K562 (cell line): ENCODE measurements around the gene COL20A1. TPM values are rescaled to one million over a fixed set of nuclear protein-coding genes. Genes with fewer than 3 reads are reported as not detected.

Source experiments
- ATAC-seq: fragments of 200-7000 bp; cut with Tn5 transposase; 3 replicates; pipeline ENCODE4 v1.9.1; 2020; ENCODE audit warnings: moderate library complexity
- BruUV-seq: library from RNA; stranded (reverse); fragments of 400-500 nt; replicated peaks from 2 replicates; lab custom pipeline; 2021; lab: Mats Ljungman, UMichigan
- CTCF ChIA-PET: fragments of 300-600 bp; formaldehyde crosslinking; extraction: SDS; loops from one replicate; lab custom pipeline; 2021; ENCODE audit warnings: low intra/inter-chr PET ratio; lab: Yijun Ruan, JAX
- POLR2A ChIA-PET: fragments of 300-600, 350-650 bp; sonication (Branson Sonifier 250); formaldehyde crosslinking; extraction: SDS; loops from one replicate; lab custom pipeline; 2021; ENCODE audit warnings: antibody characterized with exemption, inconsistent platforms; lab: Yijun Ruan, JAX
- DNase-seq, 4 experiments: peaks; one replicate each; pipeline versions ENCODE4 v3.0.0 to v3.0.0-alpha.2; 2011 to 2018; ENCODE audit warnings: low spot score in 3 of 4, mixed read lengths in 3 of 4; ENCODE audit errors: extremely low read depth in 1 of 4
- FAIRE-seq: peaks from 2 replicates; lab custom pipeline; 2011; peaks lifted over from hg19 to GRCh38; lab: Jason Lieb, UNC
- H2AFZ ChIP-seq: 2 replicates; pipeline ENCODE4 v1.6.0; 2011; ENCODE audit warnings: low read depth, low read length, control low read depth, inconsistent platforms
- H3K27ac ChIP-seq: fragments of 200-600 bp; 3 replicates; pipeline ENCODE4 v1.8.0; 2011; ENCODE audit warnings: low read depth, mild to moderate bottlenecking, control low read depth, inconsistent platforms, low read length, moderate library complexity, mixed read lengths; ENCODE audit errors: extremely low read depth
- H3K27me3 ChIP-seq, 2 experiments: fragments of 300-600 bp in 1 of 2; 2 replicates in 1 of 2; 3 replicates in 1 of 2; pipeline versions ENCODE4 v1.6.0 to v1.8.0; 2011; ENCODE audit warnings: inconsistent platforms in 2 of 2, low read length in 2 of 2, mild to moderate bottlenecking in 1 of 2, mixed read lengths in 1 of 2, moderate library complexity in 1 of 2; ENCODE audit not compliant: control insufficient read depth in 2 of 2, insufficient read depth in 2 of 2
- H3K36me3 ChIP-seq: fragments of 300-600 bp; 3 replicates; pipeline ENCODE4 v1.8.0; 2011; ENCODE audit warnings: mild to moderate bottlenecking, low read length, inconsistent platforms; ENCODE audit not compliant: control insufficient read depth, insufficient read depth
- H3K4me1 ChIP-seq, 2 experiments: fragments of 200-600 bp in 1 of 2; replicated peaks in 1 of 2; 2 replicates in 1 of 2; 3 replicates in 1 of 2; pipeline versions ENCODE4 v1.5.1 to v1.8.0; 2011; ENCODE audit warnings: inconsistent platforms in 2 of 2, low read length in 2 of 2, mild to moderate bottlenecking in 1 of 2, mixed read lengths in 1 of 2, moderate library complexity in 1 of 2; ENCODE audit not compliant: control insufficient read depth in 2 of 2, insufficient read depth in 2 of 2
- H3K4me2 ChIP-seq: 2 replicates; pipeline ENCODE4 v1.6.1; 2011; ENCODE audit warnings: low read length, control low read depth, inconsistent platforms, mixed read lengths; ENCODE audit not compliant: insufficient read depth
- H3K4me3 ChIP-seq: fragments of 200-600 bp; sonication (generic), shearing (Covaris generic); 2 replicates; pipeline ENCODE4 v1.5.1; 2016; ENCODE audit warnings: control low read depth, inconsistent platforms
- H3K79me2 ChIP-seq: fragments of 200-600 bp; 3 replicates; pipeline ENCODE4 v1.8.0; 2011; ENCODE audit warnings: low read length, inconsistent platforms; ENCODE audit not compliant: control insufficient read depth, insufficient read depth
- H3K9ac ChIP-seq, 2 experiments: 2 replicates each; pipeline versions ENCODE4 v1.6.0 to v1.6.1; 2011; ENCODE audit warnings: low read depth in 2 of 2, low read length in 2 of 2, control low read depth in 1 of 2, inconsistent platforms in 1 of 2, mild to moderate bottlenecking in 1 of 2, mixed read lengths in 1 of 2; ENCODE audit not compliant: insufficient read depth in 1 of 2
- H3K9me1 ChIP-seq: one replicate; pipeline ENCODE4 v1.6.0; 2011; ENCODE audit warnings: inconsistent platforms, mild to moderate bottlenecking, low read length, moderate library complexity; ENCODE audit not compliant: control insufficient read depth, insufficient read depth
- H3K9me3 ChIP-seq: replicated peaks from 2 replicates; pipeline ENCODE4 v1.5.1; 2011; ENCODE audit warnings: low read depth, low read length, inconsistent platforms; ENCODE audit not compliant: control insufficient read depth, insufficient read depth
- H4K20me1 ChIP-seq: replicated peaks from 2 replicates; pipeline ENCODE4 v1.6.1; 2011; ENCODE audit warnings: low read length, inconsistent platforms, mixed read lengths; ENCODE audit not compliant: control insufficient read depth, insufficient read depth
- BMI1 ChIP-seq: fragments of 150-350 bp; IDR thresholded peaks from 2 replicates; pipeline ENCODE4 v1.6.1; 2014; ENCODE audit warnings: low read length
- FOXK2 ChIP-seq, 2 experiments: fragments of 450-650 bp; IDR thresholded peaks in 1 of 2; conservative IDR thresholded peaks in 1 of 2; 2 replicates each; pipeline ENCODE4 v1.6.1; 2016; ENCODE audit warnings: low read depth in 2 of 2, mild to moderate bottlenecking in 1 of 2
- GABPA ChIP-seq: fragments of 200-800 bp; sonication (Bioruptor generic); conservative IDR thresholded peaks from 2 replicates; pipeline ENCODE4 v1.6.1; 2016; ENCODE audit warnings: low read depth, missing genetic modification characterization, missing compliant biosample characterization
- HOXB6 ChIP-seq: fragments of 250-450 bp; sonication (Bioruptor Pico); IDR thresholded peaks from 2 replicates; pipeline ENCODE4 v1.5.1; 2022; ENCODE audit warnings: mild to moderate bottlenecking, borderline replicate concordance
- HSF4 ChIP-seq: fragments of 250-450 bp; sonication (Bioruptor Pico); IDR thresholded peaks from 2 replicates; pipeline ENCODE4 v2.1.2; 2022; ENCODE audit warnings: mild to moderate bottlenecking, moderate library complexity, borderline replicate concordance
- RBFOX2 ChIP-seq: fragments of 200-400 bp; formaldehyde crosslinking; IDR thresholded peaks from 2 replicates; pipeline ENCODE4 v1.6.1; 2017; ENCODE audit warnings: low read depth, mild to moderate bottlenecking, low read length, moderate library complexity
- SUPT5H ChIP-seq: fragments of 450-650 bp; IDR thresholded peaks from 2 replicates; pipeline ENCODE4 v1.6.1; 2016
- TRIM24 ChIP-seq, 2 experiments: fragments of 450-650 bp; IDR thresholded peaks; 2 replicates each; pipeline ENCODE4 v1.6.1; 2016
- WGBS: fragments of 100-300 bp; shearing (Covaris generic); methylation state at CpG from one replicate; pipeline ENCODE4 v1.1.6; 2016; ENCODE audit warnings: low coverage, mixed read lengths; ENCODE audit not compliant: insufficient coverage; ENCODE audit errors: missing lambda C conversion rate; 5-methylcytosine and 5-hydroxymethylcytosine counted together
- in situ Hi-C: fragments of 300-500 bp; cut with MboI; formaldehyde crosslinking; loops from 4 replicates; pipeline ENCODE4 v1.15.0; 2018; ENCODE audit warnings: inconsistent platforms, mixed read lengths
- intact Hi-C: fragments of 100-400 bp; cut with micrococcal nuclease; formaldehyde crosslinking; loops from 2 replicates; pipeline ENCODE4 v1.14.2; 2022
- polyA plus RNA-seq, 8 experiments: library from polyadenylated mRNA; depleted of rRNA in 4 of 8; stranded (reverse) in 5 of 8; unstranded in 3 of 8; fragments of >200 nt; fragmentation: Nextera tagmentation in 2 of 8; fragmentation: Illumina TruSeq in 1 of 8; extraction: Ambion mirVana in 2 of 8; extraction: Trizol in 1 of 8; gene quantifications; 2 replicates each; pipeline versions ENCODE4 v1.2.1 to v1.2.3, GENCODE V29; 2011 to 2014; ENCODE audit warnings: inconsistent platforms in 1 of 8, missing spikeins in 1 of 8
- total RNA-seq, 7 experiments: library from RNA; depleted of rRNA in 6 of 7; stranded (reverse); fragments of >200 nt in 6 of 7; fragmentation: Illumina TruSeq in 2 of 7; extraction: Trizol in 2 of 7; gene quantifications; 2 replicates each; pipeline versions ENCODE4 v1.2.1 to v1.2.3, GENCODE V29; 2011 to 2021; ENCODE audit warnings: low replicate concordance in 1 of 7
- TF ChIP-seq, protein P1 (sequence below): fragments of 250-450 bp; sonication (Bioruptor Pico); IDR thresholded peaks from 2 replicates; pipeline ENCODE4 v1.8.0; 2021; ENCODE audit warnings: moderate library complexity, mild to moderate bottlenecking, inconsistent platforms
- TF ChIP-seq, protein P2 (sequence below): sonication (generic); formaldehyde crosslinking; IDR thresholded peaks from 2 replicates; pipeline ENCODE4 v1.8.1; 2023; ENCODE audit warnings: mild to moderate bottlenecking, missing genetic modification reagents

The COL20A1 gene
- total and polyA plus RNA-seq, 9 of the 15 experiments (the other 6 are each of a cell fraction or from before 2014, with no cell fraction given): not detected

DNA sequence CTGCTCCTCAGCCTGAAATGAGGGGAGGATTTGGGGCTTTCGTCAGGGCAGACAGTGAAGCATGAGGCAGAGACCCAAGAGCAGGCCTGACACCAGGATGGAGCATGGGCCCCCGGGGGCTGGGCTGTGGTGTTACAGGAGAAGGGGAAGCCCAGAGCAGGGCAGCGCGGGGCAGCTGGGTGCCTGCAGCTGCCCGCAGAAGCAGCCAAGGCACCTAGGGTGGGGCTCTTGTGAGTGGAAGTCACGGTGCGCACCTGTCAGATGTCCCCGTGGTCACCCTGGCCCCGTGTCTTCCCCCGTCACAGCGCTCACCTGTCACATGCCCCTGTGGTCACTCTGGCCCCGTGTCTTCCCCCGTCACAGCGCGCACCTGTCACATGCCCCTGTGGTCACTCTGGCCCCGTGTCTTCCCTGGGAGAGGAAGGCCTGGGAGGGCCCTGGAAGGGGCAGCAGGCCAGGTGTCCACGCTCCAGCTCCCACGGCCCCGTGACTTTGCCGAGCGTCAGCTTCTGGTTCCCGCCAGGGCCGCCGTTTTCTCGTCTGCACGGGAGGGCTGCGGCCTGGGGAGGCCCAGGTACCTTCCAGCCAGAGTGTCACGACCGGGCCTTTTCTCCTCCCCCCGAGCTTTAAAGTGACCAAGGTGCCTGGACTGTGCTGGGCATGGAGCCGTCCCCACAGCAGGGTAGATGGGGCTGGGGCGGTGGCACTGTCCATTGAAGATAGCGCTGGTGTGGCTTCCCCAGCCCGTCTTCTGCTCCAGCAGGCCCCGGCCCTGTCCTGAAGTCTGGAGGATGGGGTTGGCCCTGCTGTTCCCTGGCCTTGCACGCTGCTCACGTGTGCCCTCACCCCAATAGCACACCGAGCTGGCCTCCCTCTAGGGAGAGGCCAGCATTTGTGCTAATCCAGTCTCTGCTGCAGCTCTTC lies 11.0 kb upstream of the COL20A1 start:
- no peak for TF ChIP-seq BMI1
- no peak for TF ChIP-seq TRIM24 (IDR thresholded peaks at IDR 0.05)
- TF ChIP-seq RBFOX2: peak; percentile 57
- TF ChIP-seq SUPT5H: no peak
- TF ChIP-seq GABPA (tag): no peak
- TF ChIP-seq HSF4 (CRISPR knock-in tag): no peak
- TF ChIP-seq HOXB6 (CRISPR knock-in tag): no peak
- TF ChIP-seq, protein P1, sequence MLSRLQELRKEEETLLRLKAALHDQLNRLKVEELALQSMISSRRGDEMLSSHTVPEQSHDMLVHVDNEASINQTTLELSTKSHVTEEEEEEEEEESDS: no peak
- TF ChIP-seq, protein P2, sequence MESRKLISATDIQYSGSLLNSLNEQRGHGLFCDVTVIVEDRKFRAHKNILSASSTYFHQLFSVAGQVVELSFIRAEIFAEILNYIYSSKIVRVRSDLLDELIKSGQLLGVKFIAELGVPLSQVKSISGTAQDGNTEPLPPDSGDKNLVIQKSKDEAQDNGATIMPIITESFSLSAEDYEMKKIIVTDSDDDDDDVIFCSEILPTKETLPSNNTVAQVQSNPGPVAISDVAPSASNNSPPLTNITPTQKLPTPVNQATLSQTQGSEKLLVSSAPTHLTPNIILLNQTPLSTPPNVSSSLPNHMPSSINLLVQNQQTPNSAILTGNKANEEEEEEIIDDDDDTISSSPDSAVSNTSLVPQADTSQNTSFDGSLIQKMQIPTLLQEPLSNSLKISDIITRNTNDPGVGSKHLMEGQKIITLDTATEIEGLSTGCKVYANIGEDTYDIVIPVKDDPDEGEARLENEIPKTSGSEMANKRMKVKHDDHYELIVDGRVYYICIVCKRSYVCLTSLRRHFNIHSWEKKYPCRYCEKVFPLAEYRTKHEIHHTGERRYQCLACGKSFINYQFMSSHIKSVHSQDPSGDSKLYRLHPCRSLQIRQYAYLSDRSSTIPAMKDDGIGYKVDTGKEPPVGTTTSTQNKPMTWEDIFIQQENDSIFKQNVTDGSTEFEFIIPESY (CRISPR knock-in tag): peak; percentile 61; the same call in 1 of the 2 replicates
- no peak for TF ChIP-seq FOXK2 (conservative IDR thresholded peaks at IDR 0.05 in 1 of 2, IDR thresholded peaks at IDR 0.05 in 1 of 2; ENCODE audit: low read depth in 2 of 2)

More for the DNA sequence above, 11.0 kb upstream of the COL20A1 start:
- H3K4me3 ChIP-seq: no peak overlapping the region
- no peak for ATAC-seq
- no peak overlapping the region for H3K27ac ChIP-seq
- POLR2A ChIA-PET: interaction anchor here (0.6 to 5.2 kb wide), 7 partner anchors 9 to 523 kb away, joined by 3 to 28 read pairs (median 4); partner anchors contain the start of genes ARFGAP1 and COL20A1
- WGBS: 95% methylated on average over 26 of the region's 38 CpGs
- intact Hi-C loops (no loop called here), in situ Hi-C loops (no loop called here)
- 0 out of 3 replicates have a peak, but pooled peaks cover under 1% of the 10 kb centered on the region for H3K79me2 ChIP-seq
- H3K4me1 ChIP-seq: peaks cover 0 to 29% of the 10 kb centered on the region in 2 experiments; a peak in 2 of 5 replicates
- H3K27me3 ChIP-seq: no peaks in the 10 kb centered on the region
- no peaks in the 10 kb centered on the region; the same call in 1 of the 2 replicates for H4K20me1 ChIP-seq
- no peaks in the 10 kb centered on the region for H3K9me3 ChIP-seq
- no peak for FAIRE-seq
- no peak overlapping the region for H2AFZ ChIP-seq
- CTCF ChIA-PET: no interaction called here
- H3K9me1 ChIP-seq: peaks cover 3% of the 10 kb centered on the region
- BruUV-seq: no TSS peak
- no peak overlapping the region for H3K9ac ChIP-seq
- no peak for DNase-seq
- peaks cover 82% of the 10 kb centered on the region; the same call in 2 of the 3 replicates for H3K36me3 ChIP-seq
- no peak overlapping the region for H3K4me2 ChIP-seq
